Activated naive CD8-positive, alpha-beta T cell treated with anti-CD3 and anti-CD28 coated beads, Interleukin-2, amount 50 U/mL, for 24 hours (primary cell): ENCODE data around the gene CDK4.
A peak's percentile ranks its signal among the peaks of the same experiment; 100 is the strongest.
"Not testable (repeated sequence)": the region's sequence is repeated elsewhere in the genome, so short reads cannot be mapped to it uniquely, and the experiment has no call there.

Experiments used
- ATAC-seq: fragments of 150-1000 bp; cut with Tn5 transposase; one replicate; pipeline ENCODE4 v1.10.0; 2021
- DNase-seq: peaks from one replicate; pipeline ENCODE4 v3.0.0; 2021
- H3K27ac Mint-ChIP-seq: one replicate; pipeline ENCODE4 v1.8.0; 2021; ENCODE audit warnings: mild to moderate bottlenecking, mixed read lengths
- H3K27me3 Mint-ChIP-seq: one replicate; pipeline ENCODE4 v1.8.0; 2021; ENCODE audit warnings: mixed read lengths
- H3K36me3 Mint-ChIP-seq: one replicate; pipeline ENCODE4 v1.8.0; 2021; ENCODE audit warnings: low read depth, mixed read lengths
- H3K4me1 Mint-ChIP-seq: one replicate; pipeline ENCODE4 v1.8.0; 2021; ENCODE audit warnings: mixed read lengths
- H3K4me3 Mint-ChIP-seq: one replicate; pipeline ENCODE4 v1.8.0; 2021; ENCODE audit warnings: mild to moderate bottlenecking, moderate library complexity, mixed read lengths
- H3K9me3 Mint-ChIP-seq: one replicate; pipeline ENCODE4 v1.8.0; 2021; ENCODE audit warnings: mixed read lengths

The CDK4 gene

DNA sequence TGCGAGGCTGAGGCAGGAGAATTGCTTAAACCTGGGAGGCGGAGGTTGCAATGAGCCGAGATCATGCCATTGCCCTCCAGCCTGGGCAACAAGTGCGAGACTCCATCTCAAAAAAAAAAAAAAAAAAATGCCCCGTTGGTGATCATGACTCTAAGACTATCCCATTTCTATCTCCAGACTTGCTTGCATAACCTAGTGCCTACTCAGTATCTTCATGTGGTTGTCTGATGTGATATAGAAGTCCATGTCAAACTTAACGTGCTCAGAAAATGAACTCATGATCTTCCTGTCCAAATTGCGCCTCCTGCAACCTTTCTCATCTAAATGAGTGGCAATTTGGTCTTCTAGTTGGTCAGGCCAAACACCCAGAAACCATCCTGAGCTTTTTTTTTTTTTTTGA lies 25.8 kb upstream of the CDK4 start:
- no peaks in the 10 kb centered on the region for H3K27me3 Mint-ChIP-seq
- DNase-seq = no peak
- ATAC-seq = no peak
- no peak overlapping the region for H3K4me3 Mint-ChIP-seq
- H3K4me1 Mint-ChIP-seq = peaks cover 31% of the 10 kb centered on the region
- peaks cover 9% of the 10 kb centered on the region for H3K36me3 Mint-ChIP-seq
- no peaks in the 10 kb centered on the region for H3K9me3 Mint-ChIP-seq
- H3K27ac Mint-ChIP-seq = no peak overlapping the region

DNA sequence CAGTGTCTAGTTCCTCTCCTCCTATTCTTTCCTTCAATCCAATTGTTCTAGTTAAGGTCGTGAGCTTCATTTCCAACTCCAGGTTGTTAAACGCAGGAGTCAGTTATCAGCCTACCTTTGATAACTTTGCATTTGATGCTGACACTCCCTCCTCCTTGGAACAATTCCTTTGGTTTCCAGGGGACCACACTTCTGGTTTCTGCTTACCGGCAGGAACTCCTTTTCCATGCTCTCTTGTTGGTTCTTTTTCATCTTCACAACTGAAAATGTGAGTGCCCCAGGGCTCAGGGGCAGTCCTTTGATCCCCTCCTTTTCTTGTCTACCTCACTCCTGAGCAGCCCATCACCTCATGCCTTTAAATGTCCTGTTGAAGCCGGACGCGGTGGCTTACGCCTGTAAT lies 25.3 kb upstream of the CDK4 start:
- ATAC-seq (no peak), DNase-seq (no peak)
- H3K27ac Mint-ChIP-seq = no peak overlapping the region
- no peak overlapping the region for H3K4me3 Mint-ChIP-seq
- H3K36me3 Mint-ChIP-seq = peaks cover 7% of the 10 kb centered on the region
- H3K27me3 Mint-ChIP-seq = no peaks in the 10 kb centered on the region
- peaks cover 28% of the 10 kb centered on the region for H3K4me1 Mint-ChIP-seq
- no peaks in the 10 kb centered on the region for H3K9me3 Mint-ChIP-seq

DNA sequence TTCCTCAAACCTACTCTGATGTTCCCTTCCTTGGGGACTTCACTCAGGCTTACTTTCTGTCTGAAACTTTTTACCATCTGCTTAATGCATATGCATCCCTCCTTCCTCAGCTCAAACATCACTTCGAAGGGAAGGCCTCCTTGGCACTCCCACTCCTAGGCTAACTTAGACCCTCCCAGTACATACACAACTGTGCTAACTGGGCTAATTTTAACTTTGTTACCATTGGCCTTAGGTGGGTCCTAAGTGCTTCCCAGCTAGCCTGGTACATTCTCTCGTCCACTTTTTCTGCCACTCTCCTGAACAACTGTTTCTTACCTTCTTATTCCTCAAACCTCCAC lies 24.1 kb upstream of the CDK4 start:
- H3K9me3 Mint-ChIP-seq = no peaks in the 10 kb centered on the region
- ATAC-seq (no peak), DNase-seq (no peak)
- H3K36me3 Mint-ChIP-seq = peaks cover 11% of the 10 kb centered on the region
- H3K4me3 Mint-ChIP-seq = no peak overlapping the region
- peaks cover 22% of the 10 kb centered on the region for H3K4me1 Mint-ChIP-seq
- no peak overlapping the region for H3K27ac Mint-ChIP-seq
- no peaks in the 10 kb centered on the region for H3K27me3 Mint-ChIP-seq

DNA sequence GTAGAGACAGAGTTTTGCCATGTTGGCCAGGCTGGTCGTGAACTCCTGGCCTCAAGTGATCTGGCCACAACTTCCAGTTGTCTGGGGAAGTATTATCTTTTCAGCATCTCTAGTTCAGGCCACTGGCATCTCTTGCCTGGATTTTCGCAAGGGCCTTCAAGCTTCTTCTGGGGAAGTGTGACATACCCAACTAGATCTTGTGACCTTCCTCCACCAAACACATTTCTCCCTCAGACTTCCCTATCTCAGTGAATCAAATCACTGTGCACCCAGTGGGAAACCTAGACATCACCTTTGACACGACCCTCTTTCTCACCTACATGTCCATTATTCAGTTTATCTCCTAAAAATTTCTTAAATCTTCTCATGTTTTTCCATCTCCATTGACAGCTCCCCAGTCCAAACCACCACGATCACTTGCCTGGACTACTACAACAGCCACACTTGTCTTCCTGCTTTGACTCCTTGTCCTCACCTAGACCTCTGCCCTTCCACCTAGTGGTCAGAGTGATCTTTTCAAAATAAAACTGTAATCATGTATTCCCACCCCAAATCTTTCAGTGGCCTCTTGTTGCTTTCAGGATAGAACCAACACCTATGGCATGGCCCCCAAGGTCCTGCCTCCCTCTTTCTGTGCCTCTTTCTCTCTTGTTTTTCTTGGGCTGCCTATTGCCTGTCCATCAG lies 23.6 kb upstream of the CDK4 start:
- Mint-ChIP-seq H3K4me3 (no peak overlapping the region), H3K9me3 (no peaks in the 10 kb centered on the region), H3K4me1 (peaks cover 25% of the 10 kb centered on the region), H3K27me3 (no peaks in the 10 kb centered on the region), H3K27ac (no peak overlapping the region), H3K36me3 (peaks cover 14% of the 10 kb centered on the region)
- DNase-seq = no peak
- ATAC-seq = no peak

DNA sequence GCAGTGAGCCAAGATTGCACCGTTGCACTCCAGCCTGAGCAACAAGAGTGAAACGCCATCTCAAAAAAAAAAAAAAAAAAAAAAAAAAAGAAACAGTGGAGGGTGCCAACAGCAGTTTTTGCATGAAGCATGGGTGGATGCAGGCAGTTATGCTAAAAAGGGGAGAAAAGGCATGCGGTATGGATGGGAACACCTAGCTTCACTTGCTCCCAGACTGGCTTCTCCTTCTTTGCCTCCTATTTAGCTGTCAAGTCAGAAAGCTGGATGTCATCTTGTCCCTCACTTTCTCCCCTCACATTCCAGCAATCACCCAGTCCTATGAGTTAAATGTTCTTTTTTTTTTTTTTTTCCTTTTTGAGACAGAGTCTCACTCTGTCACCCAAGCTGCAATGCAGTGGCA lies 22.9 kb upstream of the CDK4 start:
- no peak overlapping the region for H3K4me3 Mint-ChIP-seq

DNA sequence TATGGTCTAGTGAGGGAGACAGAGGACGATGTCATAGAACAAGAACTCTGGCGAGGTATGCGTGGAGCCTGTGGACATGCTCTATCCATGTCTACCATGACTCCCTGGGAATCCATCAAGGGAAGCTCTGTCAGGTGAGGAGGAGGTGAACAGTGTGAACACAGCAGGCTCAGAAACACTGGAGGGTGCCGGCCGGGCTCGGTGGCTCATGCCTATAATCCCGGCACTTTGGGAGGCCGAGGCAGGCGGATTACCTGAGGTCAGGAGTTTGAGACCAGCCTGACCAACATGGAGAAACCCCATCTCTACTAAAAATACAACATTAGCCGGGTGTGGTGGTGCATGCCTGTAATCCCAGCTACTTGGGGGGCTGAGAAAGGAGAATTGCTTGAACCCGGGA lies 22.5 kb upstream of the CDK4 start:
- H3K4me1 Mint-ChIP-seq = peaks cover 33% of the 10 kb centered on the region
- DNase-seq, H3K27ac Mint-ChIP-seq, H3K27me3 Mint-ChIP-seq, H3K4me3 Mint-ChIP-seq, H3K9me3 Mint-ChIP-seq, ATAC-seq: not testable (repeated sequence)
- peaks cover 24% of the 10 kb centered on the region for H3K36me3 Mint-ChIP-seq

More for the DNA sequence above, 22.9 kb upstream of the CDK4 start:
- ATAC-seq (no peak), DNase-seq (no peak)
- no peaks in the 10 kb centered on the region for H3K9me3 Mint-ChIP-seq
- no peak overlapping the region for H3K27ac Mint-ChIP-seq
- peaks cover 19% of the 10 kb centered on the region for H3K36me3 Mint-ChIP-seq
- H3K27me3 Mint-ChIP-seq = no peaks in the 10 kb centered on the region
- peaks cover 30% of the 10 kb centered on the region for H3K4me1 Mint-ChIP-seq

DNA sequence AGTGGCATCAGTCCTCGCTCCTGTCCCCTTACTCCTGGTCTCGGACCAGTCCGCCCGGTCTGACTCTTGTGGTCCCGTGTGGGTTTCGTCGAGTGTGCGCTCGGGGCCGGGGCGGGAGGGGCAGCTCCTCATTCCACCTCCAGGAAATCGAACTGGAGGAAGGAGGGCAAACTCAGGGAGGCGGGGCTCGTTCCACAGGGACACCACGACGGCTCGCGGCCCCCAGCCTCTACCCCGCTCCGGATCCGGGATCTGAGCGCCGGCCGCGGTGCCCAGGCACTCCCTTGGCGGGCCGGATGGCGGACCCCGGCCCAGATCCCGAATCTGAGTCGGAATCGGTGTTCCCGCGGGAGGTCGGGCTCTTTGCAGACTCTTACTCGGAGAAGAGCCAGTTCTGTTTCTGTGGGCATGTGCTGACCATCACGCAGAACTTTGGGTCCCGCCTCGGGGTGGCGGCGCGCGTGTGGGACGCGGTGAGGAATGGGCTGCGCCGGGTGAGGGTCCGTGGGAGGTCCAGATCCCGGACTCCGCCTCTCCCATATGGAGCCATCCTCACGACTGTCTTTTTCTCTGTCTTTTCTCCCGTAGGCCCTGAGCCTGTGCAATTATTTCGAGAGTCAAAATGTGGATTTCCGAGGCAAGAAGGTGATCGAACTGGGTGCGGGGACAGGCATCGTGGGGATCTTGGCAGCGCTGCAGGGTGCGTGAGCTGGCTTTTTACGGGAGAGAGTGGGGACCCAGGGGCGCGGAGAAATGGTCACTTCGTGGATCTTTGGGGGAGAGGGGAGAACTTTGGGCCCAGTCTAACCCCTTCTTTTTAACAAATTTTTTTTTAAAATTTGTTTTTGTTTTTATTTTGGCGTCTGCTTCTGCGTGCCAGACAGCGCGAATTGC lies 20.6 kb upstream of the CDK4 start, which contains the start of gene EEF1AKMT3:
TSS of gene EEF1AKMT3 (plus strand) at position 186 of the 894 bp plus-strand sequence. CDS start at position 297, 111 bp downstream.
- DNase-seq = peak; percentile 52
- peak; percentile 34 for ATAC-seq
- peak within 1 kb of the TSS; percentile 94 for H3K4me3 Mint-ChIP-seq
- H3K9me3 Mint-ChIP-seq = no peaks in the 10 kb centered on the region
- H3K27ac Mint-ChIP-seq = peak within 1 kb of the TSS; percentile 96
- peaks cover 33% of the 10 kb centered on the region for H3K4me1 Mint-ChIP-seq
- peaks cover 36% of the 10 kb centered on the region for H3K36me3 Mint-ChIP-seq
- H3K27me3 Mint-ChIP-seq = no peaks in the 10 kb centered on the region

DNA sequence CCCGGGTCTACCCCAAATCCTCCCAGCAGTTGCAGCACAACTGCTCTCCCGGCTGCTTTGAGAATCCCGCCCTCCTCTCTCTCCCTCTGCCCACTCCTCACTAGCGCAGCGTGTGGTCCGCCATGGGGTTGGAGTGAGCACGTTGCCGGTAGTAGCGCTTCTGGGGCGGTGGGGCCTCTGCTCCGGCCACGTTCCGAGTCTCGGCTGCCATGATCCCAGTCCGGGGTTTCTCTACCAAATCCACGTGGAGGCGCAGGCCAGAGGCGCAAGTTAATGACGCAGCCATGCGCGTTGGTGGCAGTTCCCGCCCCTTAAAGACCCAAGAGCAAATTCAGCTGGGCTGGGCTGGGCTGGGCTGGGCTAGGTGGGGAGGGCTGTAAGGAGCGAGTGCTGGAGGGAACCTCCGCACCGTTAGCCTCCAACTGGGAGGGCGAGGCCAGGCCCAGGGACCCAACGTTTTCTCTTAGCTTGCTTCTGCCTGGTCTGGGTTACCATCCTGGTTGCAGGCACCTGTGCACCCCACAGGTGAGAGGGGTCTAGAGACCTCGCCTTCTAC lies 19.8 kb upstream of the CDK4 start, which contains the start of gene METTL1:
TSS of gene METTL1 (minus strand) at position 233 of the 556 bp plus-strand sequence. CDS start at position 211, 22 bp downstream.
- no peaks in the 10 kb centered on the region for H3K9me3 Mint-ChIP-seq
- DNase-seq = peak; percentile 93
- H3K27ac Mint-ChIP-seq = peak within 1 kb of the TSS; percentile 96
- H3K27me3 Mint-ChIP-seq = no peaks in the 10 kb centered on the region
- H3K4me1 Mint-ChIP-seq = peaks cover 40% of the 10 kb centered on the region
- peaks cover 36% of the 10 kb centered on the region for H3K36me3 Mint-ChIP-seq
- peak within 1 kb of the TSS; percentile 94 for H3K4me3 Mint-ChIP-seq
- ATAC-seq = peak; percentile 92

DNA sequence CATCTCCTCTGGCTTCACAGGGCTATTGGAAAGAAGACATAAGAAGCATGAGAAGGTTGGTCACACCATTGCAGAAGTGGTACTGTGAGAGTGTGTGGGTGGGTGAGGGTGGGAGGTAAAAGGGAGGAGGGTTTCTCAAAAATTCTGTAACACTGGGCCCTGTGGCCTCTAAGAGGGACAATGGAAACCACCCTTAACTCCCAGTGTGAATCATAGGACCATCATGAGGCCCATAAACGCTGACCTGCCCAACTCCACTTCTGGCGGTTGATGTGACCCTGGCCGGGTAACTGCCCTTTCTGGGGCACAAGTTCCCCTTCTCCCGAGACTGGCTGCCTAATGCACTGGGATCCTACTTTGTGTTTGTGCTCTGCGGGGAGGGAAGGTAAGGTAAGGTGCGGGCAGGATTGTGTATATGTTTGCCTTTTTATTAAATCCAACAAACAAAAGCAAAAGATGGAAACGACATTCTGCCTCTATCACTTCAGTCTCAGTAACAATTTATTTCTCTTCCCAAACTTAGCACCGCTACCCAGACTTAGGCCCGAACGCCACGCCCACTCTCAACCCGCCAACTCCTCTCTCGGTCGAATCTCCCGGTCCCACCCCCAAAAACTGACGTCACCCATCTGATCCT lies 19.2 kb upstream of the CDK4 start:
- H3K9me3 Mint-ChIP-seq = no peaks in the 10 kb centered on the region
- H3K27me3 Mint-ChIP-seq = peaks cover 3% of the 10 kb centered on the region
- peak; percentile 93 for DNase-seq
- peak; percentile 68 for ATAC-seq
- peak overlapping the region; percentile 94 for H3K4me3 Mint-ChIP-seq
- H3K36me3 Mint-ChIP-seq = peaks cover 36% of the 10 kb centered on the region
- H3K27ac Mint-ChIP-seq = peak overlapping the region; percentile 96
- H3K4me1 Mint-ChIP-seq = peaks cover 46% of the 10 kb centered on the region

DNA sequence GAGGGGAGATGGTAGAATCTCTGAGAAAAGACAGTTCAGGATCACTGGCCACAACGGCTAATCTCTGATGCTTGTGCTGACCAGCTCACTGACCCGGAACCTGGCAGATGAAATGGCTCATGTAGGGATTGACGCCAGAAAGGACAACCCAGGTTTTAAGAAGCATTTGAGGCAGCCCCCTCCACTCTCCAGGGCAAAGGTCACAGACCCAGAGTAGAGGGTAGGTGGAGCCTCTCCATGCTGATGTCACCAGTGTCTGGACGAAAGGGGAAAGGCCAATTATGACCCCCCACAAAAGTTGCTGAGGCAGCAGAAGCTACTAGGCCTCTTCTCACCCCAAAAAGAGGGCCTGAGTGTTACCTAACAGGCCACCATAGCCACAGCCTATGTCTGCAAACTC lies 18.6 kb upstream of the CDK4 start:
- no peak for ATAC-seq
- Mint-ChIP-seq H3K4me3 (peak overlapping the region; percentile 94), H3K4me1 (peaks cover 48% of the 10 kb centered on the region), H3K36me3 (peaks cover 34% of the 10 kb centered on the region), H3K27ac (peak overlapping the region; percentile 69), H3K9me3 (no peaks in the 10 kb centered on the region), H3K27me3 (peaks cover 5% of the 10 kb centered on the region)
- DNase-seq = no peak

DNA sequence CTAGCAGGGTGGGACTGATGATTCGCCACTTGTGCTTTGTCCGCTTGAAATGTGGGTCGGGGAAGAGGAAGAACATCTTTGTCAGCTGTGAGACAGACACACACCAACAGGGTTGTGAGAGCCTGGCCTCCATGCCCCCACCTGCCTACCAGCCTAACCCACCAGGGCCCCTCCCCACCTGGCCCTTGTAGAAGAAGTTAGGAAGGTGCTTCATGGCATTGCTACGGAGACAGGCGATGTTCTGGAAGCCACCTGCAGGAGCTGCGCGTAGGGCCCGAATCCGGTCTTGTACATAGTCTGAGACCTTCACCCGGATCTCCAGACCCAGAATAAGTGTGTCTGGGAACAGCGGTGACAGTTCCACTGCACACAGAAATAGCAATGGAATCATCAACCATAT lies 17.5 kb upstream of the CDK4 start:
- no peak for ATAC-seq
- H3K4me3 Mint-ChIP-seq = no peak overlapping the region
- H3K27ac Mint-ChIP-seq = no peak overlapping the region

DNA sequence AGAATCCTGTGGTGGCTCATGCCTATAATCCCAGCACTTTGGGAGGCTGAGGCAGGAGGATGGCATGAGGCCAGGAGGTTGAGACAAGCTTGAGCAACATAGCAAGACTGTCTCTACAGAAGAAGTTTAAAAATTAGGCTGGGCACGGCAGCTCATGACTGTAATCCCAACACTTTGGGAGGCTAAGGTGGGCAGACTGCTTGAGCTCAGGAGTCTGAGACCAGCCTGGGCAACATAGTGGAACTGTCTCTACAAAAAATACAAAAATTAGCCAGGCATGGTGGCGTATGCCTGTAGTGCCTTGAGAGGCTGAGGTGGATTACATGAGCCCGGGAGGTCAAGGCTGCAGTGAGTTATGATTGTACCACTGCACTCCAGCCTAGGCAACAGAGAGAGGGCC lies 15.8 kb upstream of the CDK4 start:
- peaks cover 49% of the 10 kb centered on the region for H3K36me3 Mint-ChIP-seq
- H3K4me1 Mint-ChIP-seq = peaks cover 58% of the 10 kb centered on the region
- H3K27ac Mint-ChIP-seq = no peak overlapping the region
- ATAC-seq = no peak
- H3K4me3 Mint-ChIP-seq = no peak overlapping the region
- no peaks in the 10 kb centered on the region for H3K9me3 Mint-ChIP-seq
- peaks cover 7% of the 10 kb centered on the region for H3K27me3 Mint-ChIP-seq
- no peak for DNase-seq

More for the DNA sequence above, 17.5 kb upstream of the CDK4 start:
- DNase-seq = no peak
- Mint-ChIP-seq H3K27me3 (peaks cover 7% of the 10 kb centered on the region), H3K36me3 (peaks cover 35% of the 10 kb centered on the region), H3K9me3 (no peaks in the 10 kb centered on the region), H3K4me1 (peaks cover 56% of the 10 kb centered on the region)

DNA sequence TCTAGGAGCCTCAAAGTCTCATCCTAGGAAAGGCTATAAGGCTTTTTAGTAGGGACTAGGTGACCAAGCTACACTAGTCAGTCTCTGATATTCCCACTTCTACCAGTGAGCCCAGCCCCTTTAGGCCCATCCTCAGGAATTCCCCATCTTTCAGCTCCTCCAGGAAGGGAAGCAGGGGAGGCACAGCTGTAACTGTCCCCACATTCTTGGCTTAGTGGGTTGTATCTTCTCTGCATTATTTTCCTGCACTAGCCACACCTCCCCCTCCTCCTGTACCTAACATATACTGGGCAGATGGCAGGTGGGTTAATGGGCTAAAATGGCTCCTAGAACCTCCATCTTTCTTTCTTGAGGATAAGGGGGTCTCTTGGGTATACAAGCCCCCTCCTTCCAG lies 15.2 kb upstream of the CDK4 start:
- H3K4me3 Mint-ChIP-seq = peak overlapping the region; percentile 87
- no peak overlapping the region for H3K27ac Mint-ChIP-seq
- H3K27me3 Mint-ChIP-seq = peaks cover 7% of the 10 kb centered on the region
- H3K4me1 Mint-ChIP-seq = peaks cover 57% of the 10 kb centered on the region
- peaks cover 53% of the 10 kb centered on the region for H3K36me3 Mint-ChIP-seq
- ATAC-seq = no peak
- no peak for DNase-seq
- no peaks in the 10 kb centered on the region for H3K9me3 Mint-ChIP-seq
